ENCODE data around the gene FAM216B.
"Not testable (repeated sequence)": the region's sequence is repeated elsewhere in the genome, so short reads cannot be mapped to it uniquely, and the experiment has no call there.

FAM216B gene

DNA sequence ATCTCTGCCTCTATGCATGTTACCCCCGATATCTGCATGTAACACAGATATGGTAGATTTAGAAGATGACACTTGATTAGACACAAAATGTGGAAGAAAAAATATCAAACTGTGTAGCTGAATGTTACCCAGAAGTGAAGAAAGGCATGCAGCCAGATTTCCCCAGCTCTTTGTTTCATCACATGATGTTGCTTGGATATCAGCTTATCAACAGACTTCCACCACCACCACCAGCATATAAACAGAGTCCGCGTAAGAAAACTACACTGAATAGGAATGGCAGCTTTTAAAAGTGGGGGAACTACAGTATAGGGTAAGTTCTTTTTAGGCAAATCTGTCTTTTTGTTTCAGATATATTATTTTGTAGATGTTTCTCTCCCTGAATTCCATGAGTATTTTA lies at the start of gene FAM216B:
Gene FAM216B (plus strand): TSS at position 233 of the 400 bp plus-strand sequence. CDS start 2,484 bp downstream, outside the sequence.
- no peak for DNase-seq

DNA sequence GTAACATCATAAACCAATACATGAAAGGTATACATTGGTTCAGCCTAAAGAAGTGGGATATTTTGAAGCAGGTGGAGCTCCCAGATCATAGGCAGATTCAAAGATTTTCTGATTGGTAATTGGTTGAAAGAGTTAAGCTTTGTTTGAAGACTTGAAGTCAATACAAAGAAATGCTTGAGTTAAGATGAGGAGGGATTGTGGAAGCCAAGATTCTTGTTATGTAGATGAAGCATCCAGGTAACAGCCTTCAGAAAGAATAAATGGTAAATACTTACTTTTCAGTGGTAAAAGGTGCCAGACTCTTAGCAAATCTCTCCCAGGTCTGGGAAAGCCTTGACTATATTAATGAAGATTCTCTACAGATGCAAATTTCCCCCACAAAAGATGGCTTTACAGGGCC lies 49.3 kb upstream of the FAM216B start:
- DNase-seq, result no peak

GRCh38 chr13:42733046-42733445 lies 48.3 kb upstream of the FAM216B start:
- DNase-seq, result no peak

DNA sequence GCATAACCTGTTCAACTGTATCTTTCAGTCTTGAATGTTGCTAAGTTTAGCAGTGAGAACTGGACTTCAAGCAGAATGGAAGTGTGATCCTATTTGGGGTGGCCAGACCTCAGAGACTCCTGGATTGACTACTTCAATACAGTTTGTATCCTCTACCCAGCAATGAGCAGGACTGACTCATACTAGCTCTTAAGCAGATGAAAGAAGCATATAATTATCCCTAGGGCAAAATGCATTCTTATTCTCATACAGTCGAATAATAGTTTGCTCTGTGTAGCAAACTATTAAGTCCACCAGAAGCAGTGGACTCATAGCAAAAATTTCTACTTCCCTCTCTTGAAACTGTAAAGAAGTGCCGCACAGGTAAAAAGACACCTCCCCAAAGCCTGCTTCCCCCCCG lies 46.4 kb upstream of the FAM216B start:
- DNase-seq, result no peak

- DNase-seq, result no peak
Observed at GRCh38 chr13:42740753-42741152, 40.6 kb upstream of the FAM216B start.

DNA sequence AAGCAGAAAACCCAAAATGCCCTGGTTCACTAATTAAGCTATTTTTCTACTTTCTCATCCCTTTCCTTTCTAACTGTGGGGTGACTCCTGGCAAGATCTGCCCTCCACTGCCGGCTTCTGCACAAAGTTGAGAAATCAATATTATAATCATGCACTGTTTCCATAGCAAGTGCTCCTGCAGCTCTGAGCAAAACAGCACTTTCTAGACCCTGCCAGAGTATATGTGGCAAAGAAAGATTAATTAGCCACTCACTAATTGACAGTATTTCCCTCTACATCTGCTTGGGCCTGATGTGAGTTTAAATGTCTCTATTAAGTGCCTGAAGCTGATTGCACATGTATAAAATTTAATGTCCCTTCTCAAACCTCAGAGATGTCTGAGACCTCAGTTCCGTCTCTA lies 39.5 kb upstream of the FAM216B start:
- no peak for DNase-seq

DNA sequence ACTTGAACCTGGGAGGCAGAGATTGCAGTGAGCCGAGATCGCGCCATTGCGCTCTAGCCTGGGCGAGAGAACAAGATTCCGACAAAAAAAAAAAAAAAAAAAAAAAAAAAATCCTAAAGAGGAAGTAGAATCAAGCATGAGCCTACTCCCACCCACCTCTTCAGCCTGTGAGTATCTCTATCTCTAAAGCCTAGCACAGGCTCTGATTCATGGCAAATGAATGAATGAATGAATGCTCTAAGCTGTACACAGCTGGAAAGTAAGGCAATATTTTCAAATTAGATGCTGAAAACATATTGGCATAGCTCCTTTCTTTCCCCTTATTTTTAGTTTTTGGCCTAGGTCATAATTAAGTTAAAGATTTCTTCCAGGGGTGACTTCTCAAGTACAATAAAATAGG lies 35.7 kb upstream of the FAM216B start:
- no peak for DNase-seq

GRCh38 chr13:42746866-42747265 lies 34.5 kb upstream of the FAM216B start:
- no peak for DNase-seq

DNA sequence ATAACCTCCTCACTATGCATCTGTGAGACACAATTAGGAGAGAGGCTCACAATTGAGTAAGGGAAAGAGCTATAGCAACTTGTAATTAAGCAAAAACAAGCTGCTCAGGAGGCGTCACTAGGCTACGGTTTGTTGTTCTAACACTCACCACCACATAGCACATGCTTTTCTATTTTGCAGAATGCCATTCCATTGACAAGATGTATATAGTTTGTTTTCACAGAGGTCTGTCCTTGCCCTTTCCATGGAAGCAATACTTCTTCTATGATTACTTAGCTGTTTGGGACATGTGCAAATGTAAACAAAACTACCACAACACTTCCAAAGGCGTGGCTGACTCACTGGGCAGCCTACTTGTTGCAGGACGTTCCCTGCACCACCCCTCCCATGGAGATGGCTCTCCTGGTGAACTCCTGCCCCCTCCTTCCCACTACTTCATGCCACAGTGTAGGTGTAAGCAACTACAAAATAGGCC lies 33.9 kb upstream of the FAM216B start:
- no peak for DNase-seq

GRCh38 chr13:42750794-42751193 lies 30.6 kb upstream of the FAM216B start:
- no peak for DNase-seq

DNA sequence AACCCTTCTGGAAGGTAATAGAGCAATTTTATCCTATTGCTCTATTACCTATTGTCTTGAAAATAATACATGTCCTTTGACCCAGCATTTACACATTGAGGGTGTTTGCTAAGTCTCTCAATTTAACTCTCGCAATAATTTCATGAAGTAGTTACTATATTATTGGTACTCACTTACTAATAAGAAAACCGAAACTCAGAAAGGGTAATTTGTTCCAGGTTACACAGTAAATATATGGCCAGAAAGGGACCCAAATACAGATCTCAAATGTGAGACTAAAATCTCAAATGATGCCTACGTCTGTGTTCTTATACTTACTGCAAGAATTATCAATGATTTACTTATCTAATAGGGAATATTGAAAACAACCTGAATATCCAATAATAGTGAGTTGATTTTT lies 29.7 kb upstream of the FAM216B start:
- no peak for DNase-seq

DNA sequence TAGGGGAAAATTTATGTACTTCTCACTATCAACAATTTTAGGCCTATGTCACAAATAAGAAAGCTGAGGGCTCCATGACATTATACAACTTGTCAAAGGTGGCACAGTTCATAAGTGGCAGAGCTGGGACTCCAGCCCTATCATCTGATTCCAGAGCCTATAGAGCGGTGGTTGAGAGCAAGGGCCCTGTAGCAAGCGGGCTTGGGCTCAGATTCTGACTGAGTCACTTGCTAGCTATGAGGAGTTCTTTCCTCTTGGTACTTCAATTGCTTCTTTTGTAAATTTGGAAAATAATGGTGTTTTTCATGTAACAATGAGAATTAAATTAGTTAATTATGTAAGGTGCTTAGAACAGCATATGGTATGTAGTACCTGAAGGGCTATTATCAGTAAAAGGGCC lies 28.7 kb upstream of the FAM216B start:
- DNase-seq, result no peak

- DNase-seq, result no peak
Observed at GRCh38 chr13:42753697-42754096, 27.7 kb upstream of the FAM216B start.

GRCh38 chr13:42754801-42755510 lies 26.4 kb upstream of the FAM216B start:
- no peak for DNase-seq

GRCh38 chr13:42757678-42758420 lies 23.5 kb upstream of the FAM216B start:
- DNase-seq, result no peak

GRCh38 chr13:42758515-42758914 lies 22.9 kb upstream of the FAM216B start:
- DNase-seq, result no peak

DNA sequence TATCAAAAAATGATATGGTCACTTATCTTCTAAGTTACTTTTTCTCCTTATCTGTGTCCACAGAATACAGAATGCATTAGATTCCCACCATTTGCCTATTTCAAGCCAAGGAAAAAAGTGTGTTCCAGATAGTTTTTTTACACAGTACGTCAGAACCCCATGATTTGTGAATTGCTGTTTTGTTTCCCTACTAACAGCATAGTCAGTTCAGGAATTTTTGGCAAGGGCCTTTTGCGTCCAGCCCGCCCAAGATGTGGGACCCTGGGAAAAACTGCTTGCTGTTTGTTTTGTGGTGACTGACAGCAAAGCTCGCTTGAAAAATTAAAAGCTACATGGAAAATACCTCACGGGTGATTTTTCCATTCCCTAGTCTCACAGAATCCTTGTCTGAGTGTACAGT lies 20.4 kb upstream of the FAM216B start:
- no peak for DNase-seq

- no peak for DNase-seq
Observed at GRCh38 chr13:42762251-42762650, 19.1 kb upstream of the FAM216B start.

DNA sequence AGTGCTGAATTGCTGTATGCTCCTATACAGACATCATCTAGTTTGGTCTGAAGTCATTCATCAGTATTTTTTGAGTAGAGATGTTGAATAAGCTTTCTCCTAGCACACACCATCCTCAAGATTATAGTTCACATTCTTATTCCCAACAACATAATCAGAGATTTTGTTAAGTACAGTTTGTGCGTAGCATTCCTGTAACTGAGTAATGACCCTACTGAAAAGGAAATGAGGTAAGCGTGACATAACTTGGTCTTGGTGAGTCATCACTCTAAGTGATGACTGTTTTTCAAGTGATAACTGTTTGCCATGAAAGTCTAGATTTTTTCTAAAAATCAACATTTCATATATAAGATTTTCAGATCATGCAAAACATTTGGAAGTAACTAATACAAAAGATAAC lies 18.5 kb upstream of the FAM216B start:
- DNase-seq, result no peak

DNA sequence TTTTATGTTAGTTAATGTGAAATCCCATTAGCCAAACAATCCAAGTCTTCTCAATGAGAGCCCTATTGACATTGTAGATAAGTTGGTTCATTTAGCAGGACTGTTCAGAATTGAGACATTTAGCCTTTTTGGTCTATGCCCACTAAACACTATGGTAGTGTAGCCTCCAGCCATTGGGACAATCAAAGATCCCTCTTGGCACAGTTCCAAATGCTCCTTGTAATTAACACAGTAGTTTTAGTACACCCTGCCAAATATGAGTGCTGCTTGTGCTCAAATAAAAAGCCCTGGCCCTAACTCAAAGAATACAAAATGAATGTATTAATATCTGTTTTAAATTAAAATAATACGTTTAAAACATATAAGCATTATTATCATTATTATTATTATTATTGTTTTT lies 15.4 kb upstream of the FAM216B start:
- DNase-seq, result no peak

DNA sequence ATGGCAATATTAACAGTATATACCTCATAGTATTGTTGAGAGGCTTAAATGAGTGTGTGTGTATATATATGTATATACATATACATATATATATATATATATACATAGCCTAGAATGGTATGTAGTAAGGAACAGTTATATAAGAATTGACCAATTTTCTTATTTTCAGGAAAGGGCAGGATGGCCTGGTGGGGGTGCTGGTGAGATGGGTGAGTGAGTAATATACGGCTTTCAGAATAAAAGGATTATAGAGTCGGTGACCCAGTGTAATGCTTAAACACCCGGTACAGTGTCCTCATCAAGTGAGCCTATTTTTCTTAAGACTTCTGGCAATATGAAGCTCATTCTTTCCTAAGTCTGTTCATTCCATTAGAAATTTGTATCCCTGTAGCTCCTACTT lies 11.7 kb upstream of the FAM216B start:
- DNase-seq, result no peak

DNA sequence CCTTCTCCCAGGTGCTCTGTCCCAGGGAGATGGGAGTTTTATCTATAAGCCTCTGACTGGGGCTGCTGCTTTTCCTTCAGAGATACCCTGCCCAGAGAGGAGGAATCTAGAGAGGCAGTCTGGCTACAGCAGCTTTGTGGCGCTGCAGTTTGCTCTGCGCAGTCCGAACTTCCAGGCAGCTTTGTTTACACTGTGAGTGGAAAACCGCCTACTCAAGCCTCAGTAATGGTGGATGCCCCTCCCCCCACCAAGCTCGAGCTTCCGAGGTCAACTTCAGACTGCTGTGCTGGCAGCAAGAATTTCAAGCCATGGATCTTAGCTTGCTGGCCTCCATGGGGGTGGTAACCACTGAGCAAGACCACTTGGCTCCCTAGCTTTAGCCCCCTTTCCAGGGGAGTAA lies 4.8 kb upstream of the FAM216B start:
- DNase-seq, result not testable (repeated sequence)

DNA sequence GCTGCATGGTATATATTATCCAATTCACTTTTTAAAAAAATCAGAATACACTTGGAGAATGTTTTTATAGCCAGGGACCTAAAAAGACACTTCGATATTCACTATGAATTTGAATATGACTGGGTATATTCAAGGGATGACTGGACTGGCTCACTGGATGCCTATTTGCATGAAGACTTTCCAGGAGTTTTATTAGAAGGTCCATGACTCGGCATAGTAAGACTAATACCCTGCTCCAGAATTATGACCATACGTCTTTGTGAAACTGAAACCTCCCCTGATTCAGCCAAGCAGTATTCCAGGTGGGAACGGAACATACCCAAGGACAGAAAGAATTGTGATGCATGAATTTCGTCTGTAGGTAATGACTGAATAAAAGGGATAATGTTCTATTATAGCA lies 3.9 kb upstream of the FAM216B start:
- no peak for DNase-seq

DNA sequence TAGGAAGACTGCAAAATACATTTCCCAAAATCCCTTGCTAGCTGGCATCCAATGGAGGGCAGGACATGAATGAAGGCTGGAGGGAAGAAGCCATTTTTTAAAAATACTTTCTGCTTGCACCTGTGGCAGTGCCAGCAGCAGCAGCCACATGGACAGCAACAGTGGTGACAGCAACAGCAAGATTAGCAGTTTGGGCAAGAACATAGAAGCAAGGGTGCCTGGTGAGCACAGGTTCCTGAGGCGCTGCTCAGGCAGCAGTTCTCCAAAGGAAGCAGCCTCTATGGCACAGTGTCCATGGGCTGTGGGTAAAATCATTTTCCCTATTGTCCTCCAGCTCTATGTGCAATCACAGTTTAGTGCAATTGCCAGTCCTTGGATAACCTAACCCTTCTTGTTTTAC lies 1.3 kb upstream of the FAM216B start:
- DNase-seq, result no peak

GRCh38 chr13:42786715-42787114 lies 5.3 kb downstream of the FAM216B start:
- no peak for DNase-seq

Measured in CD4-positive, alpha-beta T cell treated with Interferon gamma for 1 hour (primary cell).